Stimulated activated CD4-positive, alpha-beta T cell treated with anti-CD3 and anti-CD28 coated beads, Interleukin-1b, Interleukin-23, amount 100 ng/mL, for 24 hours (primary cell): ENCODE results near the gene SLC24A5.

Experiments
- DNase-seq, 4 experiments: peaks; one replicate each; pipeline ENCODE4 v3.0.0-alpha.2; 2020; ENCODE audit warnings: low read depth in 4 of 4, low spot score in 1 of 4

Gene SLC24A5

GRCh38 chr15:48109856-48110531, 10.8 kb upstream of the SLC24A5 start:
- DNase-seq: no peak

GRCh38 chr15:48112242-48112641, 8.5 kb upstream of the SLC24A5 start:
- DNase-seq: no peak

GRCh38 chr15:48119277-48119676, 1.5 kb upstream of the SLC24A5 start:
- DNase-seq: no peak

GRCh38 chr15:48121849-48122248, 1.1 kb downstream of the SLC24A5 start:
- no peak for DNase-seq

GRCh38 chr15:48126667-48127355, 6.0 kb downstream of the SLC24A5 start:
- no peak for DNase-seq

GRCh38 chr15:48131324-48131723, 10.5 kb downstream of the SLC24A5 start:
- no peak for DNase-seq

- no peak for DNase-seq
Measured at GRCh38 chr15:48132874-48133273, 12.1 kb downstream of the SLC24A5 start.

GRCh38 chr15:48143856-48144255, 23.1 kb downstream of the SLC24A5 start:
- no peak for DNase-seq

GRCh38 chr15:48144889-48145288, 24.1 kb downstream of the SLC24A5 start:
- DNase-seq: no peak

- no peak for DNase-seq
Measured at GRCh38 chr15:48145923-48146322, 25.1 kb downstream of the SLC24A5 start.

GRCh38 chr15:48147358-48147757, 26.6 kb downstream of the SLC24A5 start:
- DNase-seq: no peak

GRCh38 chr15:48149858-48150257, 29.1 kb downstream of the SLC24A5 start:
- no peak for DNase-seq

GRCh38 chr15:48153526-48153925, 32.7 kb downstream of the SLC24A5 start:
- no peak for DNase-seq

- DNase-seq: no peak
Measured at GRCh38 chr15:48168616-48169015, 47.8 kb downstream of the SLC24A5 start.

GRCh38 chr15:48170981-48171380, 50.2 kb downstream of the SLC24A5 start:
- DNase-seq: no peak

- no peak for DNase-seq
Measured at GRCh38 chr15:48175126-48175525, 54.3 kb downstream of the SLC24A5 start.

GRCh38 chr15:48176112-48176511, 55.3 kb downstream of the SLC24A5 start:
- DNase-seq: no peak

GRCh38 chr15:48176957-48177356, 56.2 kb downstream of the SLC24A5 start:
- DNase-seq: no peak

GRCh38 chr15:48177383-48177765, 56.6 kb downstream of the SLC24A5 start:
- DNase-seq: no peak

GRCh38 chr15:48177766-48178647, 57.2 kb downstream of the SLC24A5 start, which contains the start of gene MYEF2:
TSS of gene MYEF2 (minus strand) at chr15:48178295. CDS start at chr15:48178237, 58 bp downstream.
- DNase-seq: peak in 3 of 4 experiments; percentile 31 to 68 (median 53)

GRCh38 chr15:48178648-48178931, 57.8 kb downstream of the SLC24A5 start:
- no peak for DNase-seq

- no peak for DNase-seq
Measured at GRCh38 chr15:48182749-48183148, 62.0 kb downstream of the SLC24A5 start.
